Measurements from ENCODE around the gene NUAK2. TPM values are rescaled to one million over a fixed set of nuclear protein-coding genes. Genes with fewer than 3 reads are reported as not detected.
A peak's percentile ranks its signal among the peaks of the same experiment; 100 is the strongest.

The NUAK2 gene
- total RNA-seq, 4 donors from 2014 or later: 15.8 to 32.0 (median 21.4) TPM

- WGBS, 2 donors: 78 to 79% methylated on average over 4 of the region's 4 CpGs
- DNase-seq: no peak
- TF ChIP-seq CTCF (IDR thresholded peaks at IDR 0.05) (no peak), POLR2A (IDR thresholded peaks at IDR 0.05) (no peak)
- peaks cover 0 to 27% (median 0%) of the 10 kb centered on the region in 4 donors for H3K27me3 ChIP-seq
- H3K27ac ChIP-seq: no peak overlapping the region
- no peaks in the 10 kb centered on the region for H3K36me3 ChIP-seq
- H3K4me1 ChIP-seq: peaks cover 5 to 18% (median 13%) of the 10 kb centered on the region in 3 donors
- intact Hi-C loops (cut with DNase I): no loop called here
- no peak overlapping the region for H3K4me3 ChIP-seq
- no peaks in the 10 kb centered on the region for H3K9me3 ChIP-seq
Observed at GRCh38 chr1:205360891-205361290, 39.3 kb upstream of the NUAK2 start.

- intact Hi-C loops (cut with DNase I): loop anchor here (10.0 kb wide), 1 partner anchor 125 kb away; no protein-coding TSS in a partner anchor
- H3K36me3 ChIP-seq: no peaks in the 10 kb centered on the region
- no peaks in the 10 kb centered on the region for H3K9me3 ChIP-seq
- peaks cover 5 to 27% (median 13%) of the 10 kb centered on the region in 3 donors for H3K4me1 ChIP-seq
- WGBS, 2 donors: 52 to 77% methylated on average over 11 of the region's 11 CpGs
- no peak overlapping the region for H3K4me3 ChIP-seq
- TF ChIP-seq POLR2A (IDR thresholded peaks at IDR 0.05): no peak
- TF ChIP-seq CTCF (IDR thresholded peaks at IDR 0.05): no peak
- H3K27ac ChIP-seq: no peak overlapping the region
- H3K27me3 ChIP-seq: peaks cover 0 to 27% (median 0%) of the 10 kb centered on the region in 4 donors
- no peak for DNase-seq
Observed at GRCh38 chr1:205359771-205360565, 38.4 kb upstream of the NUAK2 start.

GRCh38 chr1:205358579-205358978 is 37.0 kb upstream of the NUAK2 start:
- DNase-seq: no peak
- Histone ChIP-seq H3K4me3 (no peak overlapping the region), H3K4me1 (peaks cover 5 to 41% (median 13%) of the 10 kb centered on the region in 3 donors), H3K27ac (no peak overlapping the region), H3K36me3 (no peaks in the 10 kb centered on the region), H3K27me3 (peaks cover 0 to 27% (median 0%) of the 10 kb centered on the region in 4 donors), H3K9me3 (no peaks in the 10 kb centered on the region)
- intact Hi-C loops (cut with DNase I): loop anchor here (10.0 kb wide), 1 partner anchor 126 kb away; no protein-coding TSS in a partner anchor
- no peak for TF ChIP-seq CTCF (IDR thresholded peaks at IDR 0.05)
- TF ChIP-seq POLR2A (IDR thresholded peaks at IDR 0.05): no peak

- WGBS, 2 donors: 60 to 64% methylated on average over 3 of the region's 3 CpGs
- Histone ChIP-seq H3K27ac (peak overlapping the region in 1 of 4 donors; percentile 63), H3K4me1 (peaks cover 5 to 45% (median 13%) of the 10 kb centered on the region in 3 donors), H3K9me3 (no peaks in the 10 kb centered on the region), H3K27me3 (peaks cover 0 to 27% (median 0%) of the 10 kb centered on the region in 4 donors), H3K36me3 (no peaks in the 10 kb centered on the region), H3K4me3 (no peak overlapping the region)
- TF ChIP-seq POLR2A (IDR thresholded peaks at IDR 0.05) (no peak), CTCF (IDR thresholded peaks at IDR 0.05) (no peak)
- DNase-seq: no peak
- intact Hi-C loops (cut with DNase I): loop anchor here (10.0 kb wide), 1 partner anchor 127 kb away; no protein-coding TSS in a partner anchor
Observed at GRCh38 chr1:205357567-205357966, 36.0 kb upstream of the NUAK2 start.

- no peaks in the 10 kb centered on the region for H3K9me3 ChIP-seq
- peaks cover 0 to 27% (median 0%) of the 10 kb centered on the region in 4 donors for H3K27me3 ChIP-seq
- WGBS, 2 donors: 27 to 40% methylated on average over 9 to 18 of the region's 20 CpGs
- no peak for TF ChIP-seq POLR2A (IDR thresholded peaks at IDR 0.05)
- no peak for TF ChIP-seq CTCF (IDR thresholded peaks at IDR 0.05)
- H3K4me1 ChIP-seq: peaks cover 5 to 54% (median 13%) of the 10 kb centered on the region in 3 donors
- H3K4me3 ChIP-seq: peak within 1 kb of the TSS in 1 of 4 donors; percentile 9
- DNase-seq: no peak
- no peaks in the 10 kb centered on the region for H3K36me3 ChIP-seq
- intact Hi-C loops (cut with DNase I): loop anchor here (10.0 kb wide), 1 partner anchor 128 kb away; no protein-coding TSS in a partner anchor
- peak within 1 kb of the TSS in 2 of 4 donors; percentile 1 to 63 for H3K27ac ChIP-seq
Observed at GRCh38 chr1:205356440-205357139, 35.0 kb upstream of the NUAK2 start, which contains the start of gene KLHDC8A. KLHDC8A (minus strand) TSS chr1:205356922; CDS start chr1:205343604, 13,318 bp downstream.
